ENCODE results near the gene ROGDI.

GRCh38 chr16:4746991-4747574 is 55.4 kb downstream of the ROGDI start:
- no peak for TF ChIP-seq POLR2A (IDR thresholded peaks at IDR 0.05; ENCODE audit: extremely low read depth, insufficient read length)
- no peak for TF ChIP-seq CTCF (IDR thresholded peaks at IDR 0.05; ENCODE audit: low read depth, low read length)
